Measurements from ENCODE around the gene LCN2. TPM values are rescaled to one million over a fixed set of nuclear protein-coding genes. Genes with fewer than 3 reads are reported as not detected.

The LCN2 gene
- total RNA-seq, 1 experiment from 2014 or later: not detected

GRCh38 chr9:128117613-128118471 is 31.4 kb upstream of the LCN2 start:
- no peaks in the 10 kb centered on the region for H3K27me3 ChIP-seq (replicated peaks; ENCODE audit: insufficient read depth, low read depth, low read length, poor library complexity)
- no TSS peak for BruUV-seq (replicated peaks)
- H3K27ac ChIP-seq (ENCODE audit: low read depth, low read length, poor library complexity, severe bottlenecking): no peak overlapping the region
- no peaks in the 10 kb centered on the region for H3K9me3 ChIP-seq (ENCODE audit: low read depth, low read length, poor library complexity, severe bottlenecking)
- H3K36me3 ChIP-seq (ENCODE audit: insufficient read depth, low read length, poor library complexity, severe bottlenecking): peaks cover 9% of the 10 kb centered on the region
- H3K4me1 ChIP-seq (ENCODE audit: insufficient read depth, low read length, poor library complexity, severe bottlenecking): peaks cover 6% of the 10 kb centered on the region
- H3K4me3 ChIP-seq (ENCODE audit: low read depth, low read length, poor library complexity, severe bottlenecking): no peak overlapping the region
- ChIA-PET CTCF (interaction anchor here (0.5 to 1.7 kb wide), 12 partner anchors 8 to 190 kb away, joined by 3 to 8 read pairs (median 4); no protein-coding TSS in a partner anchor), POLR2A (ENCODE audit: low non-redundant PET) (interaction anchor here (0.5 kb wide), 1 partner anchor 121 kb away, joined by 3 read pairs; no protein-coding TSS in a partner anchor)
- intact Hi-C loops (cut with micrococcal nuclease; ENCODE audit: unreplicated experiment): loop anchor here (2.0 to 5.0 kb wide), 2 partner anchors 175 to 294 kb away; no protein-coding TSS in a partner anchor
- TF ChIP-seq EZH2 (IDR thresholded peaks at IDR 0.05; ENCODE audit: borderline replicate concordance, low read depth, low read length, poor library complexity, severe bottlenecking) (no peak), CTCF (conservative IDR thresholded peaks at IDR 0.05; ENCODE audit: low read depth, low read length) (peak; percentile 100)
- DNase-seq (ENCODE audit: low spot score): peak; percentile 92

GRCh38 chr9:128118472-128118857 is 30.8 kb upstream of the LCN2 start:
- no peak overlapping the region for H3K4me3 ChIP-seq (ENCODE audit: low read depth, low read length, poor library complexity, severe bottlenecking)
- peaks cover 6% of the 10 kb centered on the region for H3K4me1 ChIP-seq (ENCODE audit: insufficient read depth, low read length, poor library complexity, severe bottlenecking)
- no TSS peak for BruUV-seq (replicated peaks)
- intact Hi-C loops (cut with micrococcal nuclease; ENCODE audit: unreplicated experiment): loop anchor here (5.0 kb wide), 1 partner anchor 294 kb away; no protein-coding TSS in a partner anchor
- H3K9me3 ChIP-seq (ENCODE audit: low read depth, low read length, poor library complexity, severe bottlenecking): no peaks in the 10 kb centered on the region
- ChIA-PET CTCF (interaction anchor here (1.3 to 1.7 kb wide), 3 partner anchors 26 to 176 kb away, joined by 3 to 6 read pairs (median 5); no protein-coding TSS in a partner anchor), POLR2A (ENCODE audit: low non-redundant PET) (no interaction called here)
- no peaks in the 10 kb centered on the region for H3K27me3 ChIP-seq (replicated peaks; ENCODE audit: insufficient read depth, low read depth, low read length, poor library complexity)
- DNase-seq (ENCODE audit: low spot score): no peak
- H3K27ac ChIP-seq (ENCODE audit: low read depth, low read length, poor library complexity, severe bottlenecking): no peak overlapping the region
- TF ChIP-seq EZH2 (IDR thresholded peaks at IDR 0.05; ENCODE audit: borderline replicate concordance, low read depth, low read length, poor library complexity, severe bottlenecking): no peak
- TF ChIP-seq CTCF (conservative IDR thresholded peaks at IDR 0.05; ENCODE audit: low read depth, low read length): no peak
- peaks cover 11% of the 10 kb centered on the region for H3K36me3 ChIP-seq (ENCODE audit: insufficient read depth, low read length, poor library complexity, severe bottlenecking)

GRCh38 chr9:128118971-128119665 is 30.1 kb upstream of the LCN2 start:
- no TSS peak for BruUV-seq (replicated peaks)
- Histone ChIP-seq H3K4me1 (ENCODE audit: insufficient read depth, low read length, poor library complexity, severe bottlenecking) (peaks cover 6% of the 10 kb centered on the region), H3K27ac (ENCODE audit: low read depth, low read length, poor library complexity, severe bottlenecking) (no peak overlapping the region), H3K4me3 (ENCODE audit: low read depth, low read length, poor library complexity, severe bottlenecking) (no peak overlapping the region), H3K9me3 (ENCODE audit: low read depth, low read length, poor library complexity, severe bottlenecking) (no peaks in the 10 kb centered on the region), H3K36me3 (ENCODE audit: insufficient read depth, low read length, poor library complexity, severe bottlenecking) (peaks cover 11% of the 10 kb centered on the region), H3K27me3 (replicated peaks; ENCODE audit: insufficient read depth, low read depth, low read length, poor library complexity) (no peaks in the 10 kb centered on the region)
- CTCF ChIA-PET: no interaction called here
- POLR2A ChIA-PET (ENCODE audit: low non-redundant PET): no interaction called here
- no peak for DNase-seq (ENCODE audit: low spot score)
- TF ChIP-seq EZH2 (IDR thresholded peaks at IDR 0.05; ENCODE audit: borderline replicate concordance, low read depth, low read length, poor library complexity, severe bottlenecking) (no peak), CTCF (conservative IDR thresholded peaks at IDR 0.05; ENCODE audit: low read depth, low read length) (no peak)
- intact Hi-C loops (cut with micrococcal nuclease; ENCODE audit: unreplicated experiment): loop anchor here (5.0 kb wide), 1 partner anchor 293 kb away; no protein-coding TSS in a partner anchor
